Medulla oblongata (tissue), 1 donor: ENCODE data around the gene ENG.
"Not testable (repeated sequence)": the region's sequence is repeated elsewhere in the genome, so short reads cannot be mapped to it uniquely, and the experiment has no call there.

Experiments
- DNase-seq: peaks from one replicate; pipeline ENCODE4 v3.0.0-alpha.2; 2015; ENCODE audit errors: extremely low spot score

The ENG gene

DNA sequence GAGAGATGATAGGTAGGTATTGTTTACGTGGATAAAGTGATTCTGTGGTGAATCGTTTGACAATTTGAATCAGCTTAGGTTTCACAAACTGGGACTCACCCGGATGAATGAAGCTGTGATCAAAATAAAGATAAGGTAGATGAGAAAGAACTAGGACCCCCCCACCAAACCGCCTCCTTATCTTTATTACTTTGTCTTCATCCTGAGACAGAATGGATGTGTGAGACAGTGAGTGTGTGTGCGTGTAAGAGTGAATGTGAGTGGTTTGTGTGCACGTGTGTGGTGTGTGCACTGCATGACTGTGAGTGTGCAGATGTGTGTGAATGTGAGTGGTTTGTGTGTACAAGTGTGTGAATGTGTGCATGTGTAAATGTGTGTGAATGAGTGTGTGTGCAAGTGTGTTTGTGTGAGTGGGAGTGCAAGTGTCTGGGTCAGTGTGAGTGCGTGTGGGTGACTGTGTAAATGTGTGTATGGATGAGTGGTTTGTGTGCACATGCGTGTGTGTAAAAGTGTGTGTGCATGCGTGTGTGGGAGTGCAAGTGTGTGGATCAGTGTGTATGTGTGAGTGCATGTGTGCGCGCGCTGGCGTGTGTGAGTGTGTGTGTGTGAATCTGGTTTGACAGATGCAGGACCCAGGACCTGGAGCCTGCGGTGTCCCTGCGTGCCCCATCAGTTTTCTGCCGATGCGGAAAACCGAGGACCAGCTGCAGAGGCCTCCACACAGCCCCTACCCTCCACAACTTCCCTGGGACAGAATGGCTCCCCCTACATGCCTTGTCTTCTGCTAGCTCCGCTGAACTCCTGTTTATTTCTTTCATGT lies 11.4 kb upstream of the ENG start:
- no peak for DNase-seq

DNA sequence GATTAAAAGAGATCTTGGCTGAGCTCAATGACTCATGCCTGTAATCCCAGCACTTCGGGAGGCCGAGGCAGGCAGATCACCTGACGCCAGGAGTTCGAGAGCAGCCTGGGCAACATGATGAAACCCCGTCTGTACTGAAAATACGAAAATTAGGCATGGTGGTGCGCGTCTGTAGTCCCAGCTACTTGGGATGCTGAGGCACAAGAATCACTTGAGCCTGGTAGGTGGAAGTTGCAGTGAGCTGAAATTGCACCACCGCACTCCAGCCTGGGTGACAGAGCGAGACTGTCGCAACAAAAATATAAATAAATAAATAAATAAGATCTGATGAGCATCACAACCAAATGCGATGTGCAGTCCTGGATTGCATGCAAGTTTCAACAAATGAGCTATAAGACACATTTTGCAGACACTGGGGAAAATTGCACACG lies 8.7 kb upstream of the ENG start:
- no peak for DNase-seq

DNA sequence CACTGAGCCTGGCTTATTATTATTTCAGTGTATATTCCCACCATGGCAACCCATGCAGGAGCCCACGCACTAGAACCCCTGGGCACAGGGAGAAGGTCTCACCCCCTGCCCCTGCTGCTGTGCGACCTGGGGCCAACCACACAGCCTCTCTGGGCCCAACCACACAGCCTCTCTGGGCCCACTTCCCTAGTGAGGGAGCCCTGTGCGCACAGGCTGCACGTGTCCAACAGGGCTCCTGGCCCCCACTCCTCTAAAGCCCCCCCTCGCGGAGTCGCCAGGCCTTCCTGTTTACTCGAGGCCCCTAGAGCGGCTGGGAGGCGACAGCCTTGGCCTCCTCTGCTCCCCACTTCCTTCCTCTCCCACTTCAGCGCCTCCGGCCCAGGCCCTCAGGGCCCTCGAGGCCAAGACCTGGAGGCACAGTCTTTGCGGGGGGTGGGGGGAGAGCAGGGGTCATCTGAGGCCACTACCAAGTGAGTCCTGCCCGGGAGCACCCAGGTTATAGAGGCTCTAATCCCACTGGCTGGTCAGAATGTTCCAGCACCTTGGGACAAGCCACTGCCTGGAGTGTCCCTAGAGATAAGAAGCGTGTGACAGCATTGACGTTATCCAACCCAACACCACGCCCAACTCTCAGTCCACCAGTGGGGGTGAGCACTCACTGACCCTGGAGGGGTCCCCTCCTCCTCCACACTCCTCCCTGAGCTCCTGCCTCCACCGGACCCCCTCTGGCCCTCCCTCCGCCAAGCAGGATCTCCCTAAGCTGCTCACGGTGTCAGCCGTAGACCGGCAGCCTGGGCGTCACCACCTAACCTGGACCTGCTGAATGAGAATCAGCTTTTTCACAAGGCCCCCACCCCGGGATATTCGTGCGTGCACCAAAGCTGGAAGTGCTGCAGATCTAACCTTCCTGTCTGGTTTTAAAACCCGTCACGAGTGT lies 7.9 kb upstream of the ENG start:
- DNase-seq: peak; percentile 83

DNA sequence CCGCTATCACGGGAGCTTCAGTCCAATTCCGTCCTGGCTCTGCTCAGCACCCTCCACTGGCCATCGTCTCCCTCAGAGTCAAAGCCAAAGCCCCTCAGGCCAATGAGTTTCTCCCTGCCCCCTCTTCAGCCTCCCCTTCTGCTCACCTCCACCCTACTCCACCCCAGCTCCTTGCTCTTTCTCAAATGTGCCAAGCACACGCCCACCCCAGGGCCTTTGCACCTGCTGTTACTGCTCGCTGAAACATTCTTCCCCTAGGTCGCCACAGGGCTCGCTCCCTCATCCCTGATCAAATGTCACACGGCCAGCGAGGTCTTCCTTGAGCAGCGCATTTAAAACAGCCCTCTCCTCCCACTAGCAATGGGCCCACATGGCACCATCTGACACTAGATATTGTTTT lies 6.3 kb upstream of the ENG start:
- DNase-seq: no peak

DNA sequence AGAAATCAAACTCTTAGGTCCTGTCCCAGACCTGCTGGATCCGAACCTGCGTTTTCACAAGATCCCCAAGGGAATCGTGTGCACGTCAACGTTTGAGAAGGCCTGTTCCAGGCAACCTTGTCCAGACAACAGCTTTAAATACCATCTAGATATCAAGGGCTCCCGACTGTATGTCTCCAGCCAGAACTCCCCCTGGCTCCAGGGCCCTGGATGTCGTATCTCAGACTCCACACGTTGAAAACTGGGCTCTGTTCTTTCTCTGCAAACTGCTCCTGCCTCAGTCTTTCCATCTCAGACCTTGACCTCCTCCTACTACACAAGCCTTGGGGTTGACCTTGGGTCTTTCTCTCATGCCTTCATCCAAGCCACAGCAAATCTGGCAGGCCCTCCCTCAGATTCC lies 5.8 kb upstream of the ENG start:
- DNase-seq: no peak

DNA sequence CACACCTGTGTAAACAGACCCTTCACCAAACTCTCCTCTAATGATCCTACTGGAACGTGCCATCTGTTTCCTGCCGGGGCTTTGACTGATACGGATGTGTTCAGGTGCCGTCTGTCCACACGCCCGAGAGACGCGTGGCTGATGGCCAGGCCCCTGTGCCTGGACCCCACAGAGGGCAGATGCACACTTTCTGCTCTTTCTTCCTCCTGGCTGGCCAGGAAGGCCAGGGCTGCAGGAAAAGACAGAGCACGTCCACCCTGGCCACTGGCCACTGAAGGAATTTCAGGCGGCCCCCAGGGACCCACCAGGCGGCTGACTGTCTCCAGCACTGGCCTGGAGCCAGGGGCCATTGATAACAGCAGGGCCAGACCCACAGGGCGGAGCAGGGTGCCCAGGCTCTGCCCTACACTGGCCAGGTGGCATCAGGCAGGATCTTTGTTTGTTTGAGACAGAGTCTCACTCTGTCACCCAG lies 3.6 kb upstream of the ENG start:
- DNase-seq: no peak

DNA sequence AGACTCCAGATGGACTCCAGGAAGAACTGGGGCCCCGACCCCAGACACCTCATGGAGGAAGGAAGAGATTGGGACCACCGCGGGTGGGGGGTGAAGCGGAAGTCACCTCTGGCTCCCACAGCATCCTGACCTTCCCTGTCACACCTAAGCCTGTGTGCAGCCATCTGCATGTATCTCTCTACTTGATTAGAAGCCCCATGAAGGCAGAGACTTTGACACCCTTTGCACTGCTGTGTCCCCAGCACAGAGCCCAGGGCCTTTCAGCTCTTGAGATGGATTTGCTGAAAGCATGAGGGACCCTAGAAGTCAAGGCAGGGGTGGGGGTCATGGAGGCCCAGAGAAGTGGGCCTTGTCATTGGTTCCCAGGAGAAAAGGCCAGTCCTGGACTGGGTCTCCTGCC lies 2.8 kb upstream of the ENG start:
- DNase-seq: no peak

DNA sequence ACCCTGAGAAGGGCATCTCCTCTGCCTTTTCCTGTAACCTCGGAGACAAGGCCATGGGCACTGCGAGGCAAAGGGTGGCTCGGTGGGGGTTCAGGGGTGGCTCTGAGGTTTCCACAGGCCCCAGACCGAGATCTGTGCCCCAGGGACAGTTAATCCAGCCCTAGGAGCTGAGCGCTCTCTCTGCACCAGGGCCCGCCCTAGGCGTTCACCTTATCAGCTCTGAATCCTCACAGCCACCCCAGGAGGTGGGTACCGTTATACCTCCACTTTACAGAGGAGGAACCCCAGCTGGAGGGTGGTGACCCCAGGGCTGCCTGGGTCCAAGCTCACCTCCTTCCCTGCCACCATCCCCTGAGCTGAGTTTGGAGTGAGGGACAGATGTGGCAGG lies 2.3 kb upstream of the ENG start:
- no peak for DNase-seq

DNA sequence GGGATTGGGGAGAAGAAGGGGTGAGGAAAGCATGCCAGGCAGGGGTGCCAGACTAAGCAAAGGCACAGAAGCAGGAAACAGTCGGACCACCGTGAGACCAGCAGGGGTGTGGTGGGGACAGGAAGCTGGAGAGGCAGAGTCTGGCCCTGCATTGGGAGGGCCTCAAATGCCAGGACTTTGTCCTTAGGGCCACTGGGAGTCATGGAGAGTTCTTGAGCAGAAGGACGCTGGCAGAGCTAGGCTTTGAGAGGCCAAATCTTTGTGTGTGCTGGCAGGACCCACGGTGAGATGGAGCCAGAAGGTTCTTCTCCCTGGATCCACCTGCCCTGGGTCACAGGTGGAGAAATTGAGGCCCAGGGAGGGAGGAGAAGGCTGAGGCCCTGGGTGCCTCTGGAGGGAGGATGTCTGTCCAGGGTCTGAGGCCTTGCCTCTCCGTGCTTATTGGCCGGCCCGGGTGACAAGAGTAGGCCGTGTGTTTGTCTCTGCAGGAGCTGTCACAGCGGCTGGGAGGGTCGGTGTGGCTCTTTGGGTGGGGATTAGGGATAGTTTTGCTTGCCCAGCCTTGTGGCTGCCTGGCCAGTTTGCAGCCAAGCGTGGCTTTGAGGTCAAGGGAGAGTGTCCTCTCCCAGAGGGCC lies 1.8 kb upstream of the ENG start:
- no peak for DNase-seq

DNA sequence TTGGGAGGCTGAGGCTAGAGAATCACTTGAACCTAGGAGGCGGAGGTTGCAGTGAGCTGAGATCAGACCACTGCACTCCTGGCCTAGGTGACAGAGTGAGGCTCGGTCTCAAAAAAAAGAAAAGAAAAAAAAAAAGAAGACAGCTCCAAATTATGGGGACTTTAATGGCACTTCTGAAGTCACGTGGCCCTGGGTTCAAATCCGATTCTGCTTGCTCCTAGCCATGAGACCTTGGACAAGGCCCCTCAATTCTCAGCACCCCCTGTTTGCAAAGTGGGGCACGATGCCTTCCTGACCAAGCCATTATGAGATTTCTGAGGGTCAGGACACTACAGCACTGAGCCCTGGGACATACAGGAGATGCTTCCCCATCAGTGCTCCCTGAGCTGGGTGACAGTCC lies 1.1 kb upstream of the ENG start:
- no peak for DNase-seq

DNA sequence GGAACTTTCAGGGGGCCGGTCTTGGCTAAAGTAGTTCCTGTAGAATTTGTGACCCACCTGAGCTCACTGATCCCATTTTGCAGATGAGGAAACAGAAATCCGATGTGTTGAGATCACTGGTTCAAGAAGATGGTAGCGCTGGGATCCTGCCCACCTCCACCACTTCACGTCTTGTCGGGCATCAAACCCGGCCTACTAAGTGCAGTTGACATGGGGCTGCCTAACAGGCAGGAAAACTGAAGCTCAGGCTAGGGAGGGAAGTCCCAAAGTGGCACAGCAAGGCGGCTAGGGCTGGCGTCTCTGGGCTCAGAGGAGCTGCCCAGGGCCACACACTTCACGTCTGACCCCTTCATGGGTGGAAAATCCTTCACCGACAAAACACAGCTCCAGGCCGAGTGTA lies 502 bp upstream of the ENG start:
- no peak for DNase-seq

DNA sequence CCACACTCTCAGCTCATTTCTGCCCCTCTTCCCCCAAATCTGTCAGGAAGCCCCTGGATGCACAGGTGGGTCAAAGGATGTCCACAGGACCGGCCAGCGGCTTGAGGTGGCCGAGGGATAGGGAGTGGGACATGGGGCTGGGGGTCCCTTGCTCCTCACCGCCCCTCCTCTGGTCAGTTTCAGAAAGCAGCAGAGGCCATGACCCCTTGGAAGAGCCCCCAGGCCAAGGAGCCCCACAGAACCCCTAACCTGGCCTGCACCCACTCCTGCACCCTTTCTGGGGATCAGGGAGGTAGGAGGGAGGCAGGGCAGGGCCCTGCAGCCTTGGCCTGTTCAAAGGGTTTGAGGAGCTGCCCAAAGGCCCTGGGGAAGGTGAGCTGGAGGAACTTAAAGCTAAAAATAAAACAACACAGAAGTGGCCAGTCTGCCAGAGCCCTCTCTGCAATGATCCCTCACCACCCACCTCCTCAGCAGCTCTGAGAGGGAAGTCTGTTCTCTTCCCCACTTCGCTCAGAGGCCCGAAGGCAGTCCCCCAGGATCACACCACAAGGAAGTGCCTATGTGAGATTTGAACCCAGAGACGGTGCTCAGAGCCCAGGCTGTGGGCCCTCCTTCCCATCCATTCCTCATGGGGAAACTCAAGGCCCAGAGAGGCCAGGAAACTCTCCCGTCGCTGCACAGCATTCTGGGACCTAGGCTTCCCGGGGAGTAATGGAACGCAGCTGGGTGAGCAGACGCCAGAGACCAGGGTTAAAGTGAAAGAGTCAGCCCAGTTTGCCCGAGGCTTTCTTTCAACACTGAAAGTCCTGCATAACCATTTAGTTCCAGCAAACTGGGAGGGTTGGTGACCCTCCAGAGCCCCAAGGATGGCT lies 910 bp downstream of the ENG start:
- no peak for DNase-seq

DNA sequence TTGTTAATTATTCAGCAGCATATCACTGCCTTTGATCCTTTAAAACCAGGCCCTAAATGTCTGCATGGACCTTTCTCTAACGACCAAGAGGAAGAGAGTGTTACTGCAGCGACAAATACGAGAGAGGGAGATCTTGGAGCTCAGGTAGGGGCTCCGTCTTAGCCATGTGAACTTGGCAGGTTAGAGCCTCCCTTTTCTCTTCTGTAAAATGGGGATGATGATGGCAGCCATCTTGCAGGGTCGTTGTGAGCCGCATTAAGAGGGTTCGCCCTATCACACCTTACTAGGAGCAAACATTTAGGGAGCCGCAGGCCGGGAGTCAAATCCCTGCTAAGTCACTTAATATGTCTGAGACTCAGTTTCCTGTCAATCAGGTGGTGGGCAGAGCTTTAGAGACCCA lies 1.6 kb downstream of the ENG start:
- no peak for DNase-seq

DNA sequence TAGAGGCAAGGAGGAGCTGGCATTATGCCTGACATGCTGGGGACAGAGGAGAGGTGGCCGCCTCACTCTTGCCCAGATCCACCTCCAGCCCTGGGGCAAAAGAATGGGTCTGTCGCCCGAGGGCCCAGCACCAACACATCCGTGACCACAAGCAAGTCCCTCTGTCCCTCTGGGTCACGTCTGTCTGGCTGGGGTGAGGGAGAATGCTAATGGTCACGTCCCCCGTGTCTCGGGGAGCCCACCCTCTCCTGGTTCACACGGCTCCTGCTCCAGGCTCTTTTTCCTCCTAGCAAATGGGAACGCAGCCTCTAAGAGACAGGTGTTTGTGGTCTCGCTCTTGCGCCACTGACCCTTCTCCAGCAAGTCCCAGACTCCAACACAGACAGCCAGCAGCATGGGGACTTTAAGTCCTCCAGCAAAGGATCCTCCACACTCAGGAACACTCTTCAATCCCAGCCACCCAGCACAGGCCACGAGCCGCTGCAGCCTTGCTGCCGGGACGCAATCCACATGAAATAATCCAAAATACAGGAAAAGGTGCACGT lies 4.1 kb downstream of the ENG start:
- DNase-seq: no peak

DNA sequence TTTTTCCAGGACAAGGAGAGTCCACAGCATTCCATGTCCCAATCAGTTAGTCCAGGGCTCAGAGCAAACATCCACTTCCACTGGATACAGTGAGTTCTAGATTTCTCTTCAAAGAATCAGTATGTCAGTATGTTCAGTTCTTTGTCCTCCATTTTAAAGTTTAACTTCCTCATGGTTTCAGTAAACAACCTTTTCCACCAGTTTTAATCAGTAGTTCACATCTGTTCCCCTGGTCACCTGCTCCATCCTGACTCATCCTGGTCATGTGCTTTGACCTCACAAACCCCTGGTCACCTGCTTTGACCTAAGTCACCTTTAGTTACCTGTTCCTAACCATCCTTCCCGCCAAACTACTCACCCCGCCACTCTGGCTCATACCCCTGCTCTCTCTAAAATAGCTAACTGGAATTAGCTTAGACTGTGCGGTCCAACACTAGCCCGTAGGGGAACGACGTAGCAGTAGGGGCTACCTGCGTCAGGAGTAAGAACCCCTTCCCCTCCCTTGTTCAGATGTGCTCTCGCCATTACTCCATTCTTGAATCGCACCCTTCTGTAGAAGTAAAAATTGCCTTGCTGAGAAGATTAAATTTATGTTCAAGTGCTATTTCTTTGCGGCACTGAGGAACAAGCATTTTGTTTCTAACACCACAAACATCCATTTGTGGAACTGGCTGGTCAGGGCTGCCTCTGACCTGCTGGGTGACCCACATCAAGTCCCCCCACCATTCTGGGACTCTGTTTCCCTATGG lies 5.5 kb downstream of the ENG start:
- no peak for DNase-seq

DNA sequence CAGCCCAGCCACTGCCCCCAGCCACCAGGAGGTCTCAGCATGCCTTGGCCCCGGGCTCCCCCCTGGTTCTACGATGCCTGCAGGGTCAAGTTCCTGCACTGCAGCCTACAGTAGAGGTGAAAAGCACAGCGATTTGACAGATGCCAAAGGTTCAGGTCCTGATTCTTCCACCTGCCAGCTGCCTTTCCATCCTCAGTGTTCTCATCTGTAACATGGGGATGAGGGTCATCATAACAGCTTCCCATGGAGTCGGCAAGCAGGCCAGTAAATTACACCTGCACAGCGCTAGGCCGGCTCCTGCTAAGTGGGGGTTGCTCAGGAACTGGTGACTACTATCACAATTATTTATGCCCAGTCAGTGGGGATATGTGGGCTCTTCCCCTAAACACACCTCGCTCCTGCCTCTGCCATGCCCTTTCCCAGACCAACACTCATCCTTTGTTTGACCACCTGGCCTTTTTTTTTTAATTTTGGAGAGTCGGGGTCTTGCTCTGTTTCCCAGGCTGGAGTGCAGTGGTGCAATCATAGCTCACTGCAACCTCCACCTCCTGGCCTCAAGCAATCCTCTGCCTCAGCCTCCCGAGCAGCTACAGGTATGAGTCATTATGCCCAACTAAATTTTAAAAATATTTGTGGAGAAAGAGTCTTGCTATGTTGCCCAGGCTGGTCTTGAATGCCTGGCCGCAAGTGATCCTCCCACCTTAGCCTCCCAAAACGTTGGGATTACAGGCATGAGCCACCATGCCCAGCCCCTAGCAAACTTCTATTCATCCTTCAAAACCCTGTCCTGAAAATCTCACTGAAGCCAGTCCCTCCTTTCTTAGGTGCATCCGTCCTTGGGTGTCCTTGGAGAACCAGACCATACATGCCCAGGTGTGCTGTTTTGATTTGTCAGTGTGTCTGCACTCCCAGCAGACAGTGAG lies 6.4 kb downstream of the ENG start:
- no peak for DNase-seq

DNA sequence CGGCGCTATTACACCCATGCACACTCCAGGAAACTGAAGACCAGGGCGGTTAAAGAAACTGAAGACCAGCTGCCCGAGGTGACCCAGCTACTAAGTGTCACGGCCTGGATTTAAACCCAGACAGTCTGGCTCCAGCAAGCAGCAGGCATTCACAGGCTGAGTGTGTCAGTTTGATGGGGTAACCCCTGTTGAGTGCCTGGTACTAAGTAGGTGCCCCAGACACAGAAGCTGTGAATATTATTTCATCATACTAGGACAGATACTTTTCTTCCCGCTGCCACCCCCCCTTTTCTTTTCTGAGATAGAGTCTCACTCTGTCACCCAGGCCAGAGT lies 7.3 kb downstream of the ENG start:
- DNase-seq: no peak

DNA sequence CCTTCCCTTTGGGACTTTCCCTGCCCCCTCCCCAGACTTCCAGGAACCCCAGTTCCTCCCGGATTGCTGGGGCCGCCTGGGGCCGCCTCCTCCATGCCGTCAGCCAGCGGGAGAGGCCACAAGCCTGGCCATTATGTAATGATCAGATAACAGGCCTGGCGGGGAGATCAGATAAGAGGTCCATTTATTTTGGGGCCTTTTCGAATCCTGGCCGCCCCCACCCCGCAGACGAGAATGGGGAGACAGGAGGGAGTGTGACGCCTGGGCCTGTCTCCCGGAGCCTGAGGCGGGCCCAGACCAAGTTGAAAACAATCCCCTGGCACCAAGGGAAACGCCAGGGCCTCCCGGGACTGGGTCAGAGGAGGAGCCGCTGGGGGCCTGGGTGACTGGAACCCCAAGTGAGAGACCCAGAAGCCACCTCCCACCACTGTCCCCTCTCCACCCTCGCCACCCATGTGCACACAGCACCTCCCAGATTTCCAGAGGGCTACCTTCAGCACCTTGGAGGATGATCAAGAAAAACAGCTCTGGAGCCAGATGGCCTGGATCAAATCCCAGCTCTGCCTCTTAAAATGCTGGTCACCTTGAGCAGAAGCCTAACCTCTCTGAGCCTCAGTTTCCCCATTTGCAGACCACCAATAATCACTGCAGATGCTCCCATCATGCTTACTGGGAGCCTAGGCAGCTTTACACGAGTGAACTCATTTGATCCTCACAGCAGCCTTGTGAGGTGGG lies 7.8 kb downstream of the ENG start:
- no peak for DNase-seq

DNA sequence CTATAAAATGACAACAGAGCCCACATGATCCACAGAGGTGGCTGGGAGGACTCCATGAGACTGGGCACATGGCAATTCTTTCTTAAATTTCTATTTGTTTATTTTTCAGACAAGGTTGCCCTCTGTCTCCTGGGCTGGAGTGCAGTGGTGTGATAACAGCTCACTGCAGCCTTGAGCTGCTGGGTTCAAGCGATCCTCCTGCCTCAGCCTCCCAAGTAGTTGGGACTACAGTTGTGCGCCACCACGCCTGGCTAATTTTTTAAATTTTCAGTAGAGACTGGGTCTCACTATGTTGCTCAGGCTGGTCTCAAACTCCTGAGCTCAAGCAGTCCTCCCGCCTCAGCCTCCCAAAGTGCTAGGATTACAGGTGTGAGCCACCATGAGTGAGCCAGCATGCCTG lies 8.8 kb downstream of the ENG start:
- DNase-seq: not testable (repeated sequence)
